ENCODE data around the gene WSCD2.
A peak's percentile ranks its signal among the peaks of the same experiment; 100 is the strongest.
"Not testable (repeated sequence)": the region's sequence is repeated elsewhere in the genome, so short reads cannot be mapped to it uniquely, and the experiment has no call there.

The WSCD2 gene

DNA sequence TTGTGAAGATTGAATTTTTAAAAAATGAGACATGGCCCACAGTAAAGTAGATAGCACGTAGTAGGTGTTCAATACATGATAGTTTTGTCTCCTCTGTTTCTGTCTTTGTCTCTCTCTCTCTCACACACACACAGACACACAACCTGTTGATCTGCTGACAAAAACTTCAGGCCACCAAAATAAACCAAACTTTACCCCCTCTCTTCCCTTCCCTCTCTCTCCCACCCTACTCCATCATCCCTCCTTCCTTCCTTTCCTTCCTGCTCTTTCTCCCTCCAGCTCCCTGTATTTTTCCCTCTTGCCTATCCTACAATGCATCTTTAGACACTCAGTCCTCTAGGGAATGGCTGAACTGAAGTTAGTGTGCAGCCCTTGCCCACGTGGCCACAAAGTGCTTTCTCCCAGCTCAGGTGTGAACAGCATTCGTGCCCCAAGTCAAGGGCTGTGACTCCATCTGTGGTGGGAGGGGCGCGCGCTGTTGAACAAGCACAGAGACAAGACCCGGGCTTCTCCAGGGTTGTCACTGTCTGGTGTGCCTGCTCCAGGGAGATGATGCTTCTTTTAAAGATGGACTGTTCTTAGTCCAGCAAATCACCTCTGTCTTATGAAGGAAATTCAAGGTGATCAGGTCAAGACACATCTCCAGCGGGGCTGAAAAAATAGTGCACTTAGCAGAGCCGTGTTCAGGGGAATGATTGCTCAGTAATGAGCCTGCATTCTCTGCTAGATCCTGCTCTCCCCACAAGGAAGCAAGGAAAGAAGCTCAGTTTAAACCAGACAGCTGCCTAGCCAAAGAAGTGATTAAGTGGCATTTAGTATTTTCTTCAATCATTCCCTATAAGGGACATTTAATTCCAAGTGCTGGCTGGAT, 75.3 kb downstream of the WSCD2 start:
- DNase-seq: no peak

DNA sequence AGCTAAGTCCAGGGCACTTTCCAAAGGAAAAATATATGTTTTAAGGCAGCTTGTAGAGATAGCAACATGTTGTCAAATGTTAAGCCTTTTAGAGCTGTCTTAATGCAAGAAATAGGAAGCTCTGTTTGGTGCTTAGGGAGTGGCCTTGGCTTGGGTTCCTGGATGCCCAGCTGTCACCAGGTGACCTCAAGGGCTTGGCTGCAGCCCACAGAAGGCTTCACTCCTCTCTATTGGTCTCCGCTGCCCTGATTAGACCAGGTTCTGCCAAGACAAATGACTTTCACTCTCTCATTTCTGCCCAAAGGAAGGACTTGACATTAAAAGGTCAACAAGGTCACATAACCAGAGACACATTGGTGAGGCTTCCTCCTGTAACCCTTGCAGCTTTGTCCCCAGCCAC, 76.8 kb downstream of the WSCD2 start:
- DNase-seq: no peak

DNA sequence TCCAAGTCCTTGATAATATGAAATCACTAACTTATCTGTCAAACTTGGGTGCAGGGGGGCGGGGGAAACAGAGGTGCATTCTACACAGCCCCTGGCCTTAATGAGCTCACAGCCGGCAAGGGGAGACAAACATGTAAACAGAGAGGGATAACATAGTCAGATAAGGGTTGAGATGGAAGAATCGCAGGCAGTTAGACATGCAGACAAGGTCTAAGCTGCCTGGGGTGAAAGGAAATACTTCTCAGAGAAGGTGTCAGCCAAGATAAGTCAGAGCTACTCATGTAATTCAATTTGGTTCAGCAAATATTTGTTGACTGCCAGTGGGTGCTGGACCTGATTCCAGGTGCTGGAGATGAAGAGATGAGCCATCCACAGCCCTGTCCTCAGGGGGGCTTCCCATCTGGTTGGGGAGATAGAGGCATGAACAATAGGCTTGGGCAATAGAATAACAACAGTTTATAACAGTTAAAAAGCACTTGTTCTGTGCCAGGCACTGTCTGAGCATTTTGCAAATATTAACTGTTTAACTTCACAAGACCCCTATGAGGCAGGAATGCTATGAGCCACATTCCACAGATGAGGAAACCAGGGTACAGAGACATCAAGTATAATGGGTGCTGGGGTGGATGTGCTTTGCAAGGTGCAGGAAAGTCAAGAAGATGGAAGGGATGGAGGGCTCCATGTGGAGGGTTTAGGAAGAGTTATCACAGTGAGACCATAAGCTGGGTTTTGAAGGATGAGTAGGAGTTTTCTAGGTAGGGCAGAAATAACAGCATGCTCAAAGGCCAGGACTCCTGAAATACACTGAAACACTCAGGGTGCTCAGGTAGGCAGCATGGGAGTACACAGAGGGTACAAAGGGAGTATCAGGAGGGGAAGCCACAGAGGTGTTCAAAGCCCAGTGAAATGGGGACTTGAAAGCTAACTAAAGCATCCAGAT, 79.0 kb downstream of the WSCD2 start:
- DNase-seq: no peak

DNA sequence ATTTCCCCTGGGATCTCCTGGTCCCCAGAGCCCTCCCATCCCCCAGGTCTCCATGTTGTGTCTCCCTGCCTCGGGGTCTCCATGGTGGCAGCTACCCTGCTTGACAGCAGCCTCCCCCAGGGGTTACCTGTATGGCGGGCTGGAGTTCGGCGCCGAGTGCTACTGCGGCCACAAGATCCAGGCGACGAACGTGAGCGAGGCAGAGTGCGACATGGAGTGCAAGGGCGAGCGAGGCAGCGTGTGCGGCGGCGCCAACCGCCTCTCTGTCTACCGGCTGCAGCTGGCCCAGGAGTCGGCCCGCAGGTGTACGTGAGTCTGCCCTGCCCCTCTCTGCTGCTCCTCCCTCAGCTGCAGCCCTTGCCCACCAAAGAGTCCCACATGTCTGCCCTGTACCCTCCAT, 80.9 kb downstream of the WSCD2 start:
- DNase-seq: no peak

DNA sequence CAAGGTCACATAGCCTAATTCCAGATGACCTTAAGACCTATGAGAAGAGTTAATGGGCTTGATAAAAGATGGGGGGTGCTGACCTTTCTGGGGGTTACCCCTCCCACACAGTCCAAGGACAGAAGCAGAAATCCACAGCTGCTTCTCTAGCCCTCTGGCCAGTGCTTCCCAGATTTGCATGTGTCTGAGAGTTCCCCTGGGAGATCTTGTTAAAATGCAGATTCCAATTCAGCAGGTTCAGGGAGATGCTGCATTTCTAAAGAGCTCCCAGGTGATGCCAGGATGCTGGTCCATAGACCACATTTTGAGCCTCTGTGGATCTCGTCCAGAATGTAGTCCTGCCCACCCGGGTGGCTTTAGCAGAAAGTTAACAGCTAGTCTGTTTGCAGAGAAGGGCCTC, 82.1 kb downstream of the WSCD2 start:
- no peak for DNase-seq

DNA sequence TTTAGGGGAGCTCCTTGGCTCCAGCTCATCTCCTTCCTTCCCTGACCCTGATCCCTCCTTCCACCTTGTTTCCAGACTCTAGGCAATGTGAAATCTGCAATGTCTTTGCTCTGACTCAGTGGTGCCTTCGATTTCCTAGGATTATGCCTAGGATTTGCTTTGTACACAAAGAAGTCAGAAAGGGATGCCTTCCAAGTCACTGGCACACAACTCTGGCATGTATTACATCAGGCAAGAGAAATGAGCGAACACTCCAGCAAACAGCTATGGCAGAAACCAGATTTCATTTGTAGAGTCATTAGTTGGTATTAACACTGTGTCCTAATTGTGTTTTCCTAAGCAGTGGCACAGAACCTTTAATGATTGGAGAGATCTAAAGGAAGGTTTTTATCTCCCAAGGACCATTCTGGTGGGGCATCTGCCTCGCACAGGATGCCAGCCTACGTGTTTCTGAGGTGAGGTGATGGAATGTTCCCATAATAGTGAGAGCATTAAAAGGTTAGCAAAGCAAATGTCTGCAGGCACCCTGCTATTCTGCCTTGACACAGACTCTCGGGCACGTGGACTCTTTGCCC, 84.9 kb downstream of the WSCD2 start:
- DNase-seq: no peak

DNA sequence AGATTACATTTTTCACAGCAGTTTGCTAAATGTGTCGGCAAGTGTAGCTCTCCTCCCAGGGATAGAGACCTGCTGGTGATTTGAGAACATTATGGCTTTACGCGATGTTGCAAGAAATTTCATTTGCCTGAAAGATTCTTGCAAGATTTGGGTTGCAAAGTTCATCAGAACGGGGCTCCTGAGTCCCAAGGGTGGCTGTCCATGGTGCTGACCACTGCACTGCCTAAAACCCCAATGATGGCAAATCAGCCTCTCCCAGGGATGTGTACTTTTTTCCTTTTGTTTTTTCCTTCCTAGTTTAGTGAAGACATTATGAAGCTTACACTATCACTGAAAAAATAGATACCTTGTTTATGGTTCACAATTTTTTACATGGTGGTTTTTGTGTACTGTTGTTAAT, 85.4 kb downstream of the WSCD2 start:
- DNase-seq: peak in 1 of 2 donors; percentile 9

DNA sequence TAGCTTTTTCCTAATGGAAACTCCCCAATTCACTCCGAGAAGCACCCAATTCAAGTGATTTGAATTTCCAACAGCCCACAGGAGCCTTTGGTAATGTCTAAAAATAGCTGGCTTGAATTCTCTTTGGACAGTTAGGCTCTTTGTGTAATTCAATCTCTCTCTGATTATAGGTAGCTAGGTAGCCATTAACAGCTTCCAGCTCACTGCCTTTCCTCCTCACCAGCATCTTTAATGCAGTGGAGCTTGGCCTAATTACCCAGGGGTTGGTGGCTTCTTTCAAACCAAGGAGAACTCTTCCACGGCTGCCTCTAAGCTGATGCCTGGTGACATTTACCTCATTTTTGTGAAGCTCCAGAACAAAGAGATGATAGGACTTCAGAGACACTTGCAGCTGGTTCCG, 86.4 kb downstream of the WSCD2 start:
- no peak for DNase-seq

DNA sequence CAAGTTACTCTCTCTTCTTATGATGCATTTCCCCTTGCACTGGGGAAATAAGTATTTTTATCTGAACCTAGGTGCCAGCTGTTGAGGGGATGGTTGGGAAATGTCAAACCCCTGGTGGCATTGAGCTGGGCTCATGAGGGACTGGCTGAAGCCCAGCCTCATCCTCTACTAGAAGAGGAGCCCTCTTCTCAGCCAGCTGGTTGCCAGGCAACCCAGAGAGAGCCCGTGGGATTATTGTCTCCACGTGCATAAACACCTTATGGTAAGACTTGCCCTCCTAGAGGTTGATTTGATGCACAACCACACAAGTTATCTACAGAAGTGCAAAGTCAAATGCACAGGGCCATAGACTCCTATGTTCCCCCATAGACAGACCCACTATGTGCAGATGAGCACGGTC, 89.8 kb downstream of the WSCD2 start:
- no peak for DNase-seq

DNA sequence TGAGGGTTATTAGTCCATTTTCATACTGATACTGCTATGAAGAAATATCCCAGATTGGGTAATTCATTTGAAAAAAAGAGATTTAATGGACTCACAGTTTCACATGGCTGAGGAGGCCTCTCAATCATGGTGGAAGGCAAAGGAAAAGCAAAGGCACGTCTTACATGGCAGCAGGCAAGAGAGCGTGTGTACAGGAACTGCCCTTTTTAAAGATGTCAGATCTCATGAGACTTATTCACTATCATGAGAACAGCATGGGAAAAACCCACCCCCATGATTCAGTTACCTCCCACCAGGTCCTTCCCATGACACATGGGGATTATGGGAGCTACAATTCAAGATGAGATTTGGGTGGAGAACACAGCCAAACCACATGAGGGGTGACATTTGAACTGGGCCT, 96.0 kb downstream of the WSCD2 start:
- not testable (repeated sequence) for DNase-seq

DNA sequence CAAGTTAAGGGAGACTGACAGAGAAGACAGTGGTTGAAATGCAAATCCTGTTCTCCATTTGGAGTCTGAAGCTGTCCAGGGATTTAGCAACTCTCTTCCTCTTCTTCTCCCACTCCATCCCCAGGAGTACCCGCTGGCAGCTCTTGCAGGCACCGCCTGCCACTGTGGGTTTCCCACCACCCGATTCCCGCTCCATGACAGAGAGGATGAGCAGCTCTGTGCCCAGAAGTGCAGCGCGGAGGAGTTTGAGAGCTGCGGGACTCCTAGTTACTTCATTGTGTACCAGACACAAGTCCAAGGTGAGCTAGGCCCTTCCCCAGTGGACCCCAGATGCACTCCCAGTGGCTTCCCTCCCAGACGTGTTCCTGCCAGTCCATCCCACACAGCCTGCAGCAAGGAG, 97.8 kb downstream of the WSCD2 start:
- DNase-seq: no peak

DNA sequence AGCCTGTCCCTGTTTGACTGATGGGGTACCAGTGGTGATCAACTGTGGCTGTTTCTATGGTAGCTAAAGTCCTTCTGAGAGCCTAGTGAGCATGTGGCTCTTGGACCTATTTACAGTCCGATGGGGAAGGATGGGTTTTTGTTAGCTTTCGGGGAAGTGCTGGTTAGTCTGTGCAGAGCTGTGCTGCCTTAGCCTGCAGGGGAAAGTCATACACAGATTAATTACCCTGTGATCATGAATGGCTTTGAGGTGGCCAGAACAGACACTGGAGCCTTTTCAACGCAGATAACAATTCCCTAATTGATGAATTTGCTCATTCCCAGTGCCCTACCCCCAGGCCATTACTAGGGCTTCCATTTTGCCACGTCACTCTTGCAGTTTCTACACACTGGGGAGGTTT, 99.7 kb downstream of the WSCD2 start:
- no peak for DNase-seq

DNA sequence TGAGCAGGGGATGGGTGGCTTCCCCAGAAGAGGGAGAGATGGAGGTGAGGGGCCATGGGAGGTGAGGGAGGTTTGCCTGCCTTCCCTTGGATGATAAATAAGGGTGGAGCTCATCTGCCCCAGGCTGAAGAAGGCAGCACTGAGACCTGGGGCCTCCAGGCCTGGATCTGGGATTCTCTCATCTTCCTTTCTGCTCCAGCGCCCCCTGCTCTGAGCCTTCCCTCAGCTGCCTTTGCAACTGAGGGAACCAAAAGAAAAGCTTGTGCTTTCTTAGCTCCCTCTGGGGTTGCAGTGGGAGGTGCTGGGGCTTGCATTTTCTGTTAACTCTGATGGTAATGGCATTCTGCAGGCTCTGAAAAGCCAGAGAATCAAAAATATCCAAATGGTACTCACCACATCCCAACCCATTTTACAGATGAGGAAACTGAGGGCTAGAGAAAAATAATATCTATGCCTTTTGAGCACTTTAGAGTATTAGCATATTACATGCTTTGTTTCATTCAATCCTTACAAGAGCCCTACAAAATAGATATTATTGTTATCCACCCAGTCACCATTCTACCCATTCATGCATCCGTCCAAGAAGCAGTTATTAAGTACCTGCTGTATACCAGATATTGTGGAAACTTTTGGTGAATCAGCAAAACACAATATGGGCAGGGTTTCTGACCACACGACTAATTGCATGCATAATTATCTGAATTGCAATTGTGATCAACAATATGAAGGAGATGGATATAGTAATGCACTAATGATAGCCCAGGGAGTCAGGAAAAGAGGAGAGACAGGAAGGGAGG, 102.2 kb downstream of the WSCD2 start:
- no peak for DNase-seq

DNA sequence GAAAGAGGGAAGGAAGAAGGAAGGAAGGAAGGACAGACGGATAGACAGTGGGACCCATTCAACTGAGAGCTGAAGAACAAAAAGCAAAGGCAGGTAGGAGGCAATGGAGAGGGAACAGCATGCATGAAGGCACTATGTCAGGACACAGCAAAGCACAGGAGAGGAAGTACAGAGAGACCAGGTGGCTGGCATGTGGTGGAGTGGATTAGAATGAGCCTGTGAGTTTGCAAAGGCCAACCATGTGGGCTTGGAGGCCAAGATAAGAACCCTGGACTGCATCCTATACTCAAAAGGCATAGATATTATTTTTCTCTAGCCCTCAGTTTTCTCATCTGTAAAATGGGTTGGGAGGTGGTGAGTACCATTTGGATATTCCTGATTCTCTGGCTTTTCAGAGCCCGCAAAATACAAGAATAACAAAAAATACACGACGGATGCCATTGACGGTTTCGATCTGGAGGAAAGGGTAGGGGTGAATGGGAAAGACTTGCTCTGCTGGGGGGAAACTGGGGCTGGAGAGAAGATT, 102.9 kb downstream of the WSCD2 start:
- no peak for DNase-seq

DNA sequence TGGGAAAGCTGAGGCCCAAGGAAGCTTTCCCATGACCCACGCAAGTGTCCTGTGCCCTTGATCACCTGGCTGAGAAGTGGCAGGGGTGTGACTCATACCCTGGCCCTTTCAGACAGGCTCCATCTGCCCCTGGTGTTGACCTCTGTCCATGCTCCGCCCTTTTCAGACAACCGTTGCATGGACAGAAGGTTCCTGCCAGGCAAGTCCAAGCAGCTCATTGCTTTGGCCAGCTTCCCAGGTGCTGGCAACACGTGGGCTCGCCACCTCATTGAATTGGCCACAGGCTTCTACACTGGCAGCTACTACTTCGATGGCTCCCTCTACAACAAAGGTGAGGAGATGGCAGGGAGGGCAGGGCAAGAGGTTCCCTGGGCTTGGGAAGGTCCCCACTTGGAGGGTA, 103.5 kb downstream of the WSCD2 start:
- no peak for DNase-seq

DNA sequence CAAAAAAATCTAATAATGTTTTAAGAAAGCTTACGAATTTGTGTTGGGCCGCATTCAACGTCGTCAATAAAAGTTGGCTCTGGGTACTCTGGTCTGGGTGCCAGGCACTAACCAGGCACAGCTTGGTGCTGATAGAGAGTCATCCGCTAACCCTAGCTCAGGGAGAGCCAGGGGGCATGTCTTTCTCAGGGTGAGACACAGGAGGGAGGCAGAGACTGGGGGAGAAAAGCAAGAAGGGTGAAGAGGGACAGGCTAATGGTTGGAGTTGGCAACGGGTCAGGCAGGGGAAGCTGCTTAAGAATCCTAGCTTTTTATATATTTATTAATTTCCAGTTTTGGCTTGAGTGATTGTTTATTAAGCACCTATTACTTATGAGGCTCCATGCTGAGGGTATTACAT, 105.1 kb downstream of the WSCD2 start:
- peak; percentile 24 to 37 for DNase-seq

DNA sequence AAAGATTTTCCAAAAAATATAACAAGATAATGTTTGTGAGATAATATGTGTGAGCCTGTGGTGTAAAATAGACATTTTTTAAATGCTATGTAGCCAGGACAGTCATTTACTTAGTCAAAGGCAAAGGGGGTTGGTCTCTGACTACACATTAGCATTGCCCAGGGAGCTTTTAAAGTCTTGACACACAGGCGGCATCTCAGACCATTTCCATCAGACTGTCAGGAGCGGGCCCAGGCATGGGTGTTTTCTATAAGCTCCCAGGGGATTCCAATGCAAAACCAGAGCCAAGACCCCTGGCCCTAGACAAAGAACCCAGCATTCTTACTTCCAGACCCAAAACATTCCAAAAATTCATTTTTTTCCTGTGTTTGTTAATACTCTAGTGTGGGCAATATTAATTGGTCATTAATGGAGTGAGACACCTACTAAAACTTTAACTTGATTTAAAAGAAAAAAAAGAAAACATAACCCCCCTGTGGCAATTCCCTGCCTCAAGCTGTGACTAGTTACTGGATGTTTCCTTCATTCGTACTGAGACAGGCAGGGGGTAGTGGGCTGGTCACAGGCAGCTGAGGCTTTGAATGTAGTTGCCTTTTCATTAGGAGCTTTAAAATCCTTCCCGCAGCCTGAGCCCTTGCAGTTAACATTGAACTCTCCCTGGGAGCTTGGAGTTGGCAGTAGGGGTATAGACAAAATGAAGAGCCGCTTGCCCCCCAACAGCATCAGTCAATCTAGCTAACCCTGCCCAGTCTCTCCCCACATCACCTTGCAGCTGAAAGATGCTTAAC, 106.3 kb downstream of the WSCD2 start:
- no peak for DNase-seq

DNA sequence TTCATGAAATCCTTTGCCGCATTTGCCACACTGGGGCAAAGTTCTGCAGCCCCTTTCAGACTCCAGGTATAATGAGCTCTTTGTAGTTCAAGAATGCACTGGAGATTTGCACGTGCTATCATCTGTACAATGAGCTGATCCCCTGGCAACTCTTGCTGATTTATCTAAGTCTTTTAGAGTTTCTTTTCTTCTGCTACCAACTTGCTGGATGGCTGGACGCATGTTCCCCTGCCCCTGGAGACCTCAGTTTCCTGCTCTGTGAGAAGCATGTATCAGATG, 106.8 kb downstream of the WSCD2 start:
- no peak for DNase-seq

DNA sequence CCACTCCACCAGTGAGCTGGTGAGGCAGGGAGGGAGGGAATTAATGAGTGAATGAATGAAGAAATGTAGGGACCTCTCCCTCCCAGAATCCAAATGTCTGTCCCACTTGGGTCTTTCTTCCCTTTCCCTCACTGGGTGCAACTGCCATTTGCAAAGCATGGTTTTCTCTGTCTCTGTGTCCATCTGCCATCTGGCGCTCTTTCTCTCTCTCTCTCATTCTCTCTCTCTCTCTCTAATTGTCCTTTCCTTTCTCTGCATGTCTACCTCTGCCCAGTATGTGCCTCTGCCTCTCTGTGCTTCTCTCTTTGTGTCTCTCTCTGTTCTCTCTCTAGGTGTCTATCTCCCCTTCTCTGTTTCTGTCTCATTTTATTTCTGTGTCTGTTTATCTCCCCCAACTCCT, 107.3 kb downstream of the WSCD2 start:
- no peak for DNase-seq

DNA sequence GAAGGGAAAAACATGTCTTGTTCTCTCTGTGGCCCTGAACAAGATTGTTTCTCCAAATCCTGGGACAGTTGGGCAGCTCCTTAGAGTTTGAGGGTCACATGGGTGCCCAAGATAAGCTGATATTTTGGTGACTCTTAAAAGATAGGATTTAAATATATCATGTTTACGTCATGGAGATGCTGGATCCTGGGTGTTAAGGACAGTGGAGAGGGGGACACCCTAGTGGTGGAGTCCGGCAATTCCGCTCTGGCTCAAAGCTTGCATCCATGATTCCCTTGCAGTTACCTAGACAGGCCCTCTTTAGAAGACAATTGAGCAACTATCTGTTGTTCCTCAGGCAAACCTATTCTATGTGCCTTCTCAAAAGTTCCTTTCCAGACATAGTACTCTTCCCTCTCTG, 108.2 kb downstream of the WSCD2 start:
- DNase-seq: no peak

DNA sequence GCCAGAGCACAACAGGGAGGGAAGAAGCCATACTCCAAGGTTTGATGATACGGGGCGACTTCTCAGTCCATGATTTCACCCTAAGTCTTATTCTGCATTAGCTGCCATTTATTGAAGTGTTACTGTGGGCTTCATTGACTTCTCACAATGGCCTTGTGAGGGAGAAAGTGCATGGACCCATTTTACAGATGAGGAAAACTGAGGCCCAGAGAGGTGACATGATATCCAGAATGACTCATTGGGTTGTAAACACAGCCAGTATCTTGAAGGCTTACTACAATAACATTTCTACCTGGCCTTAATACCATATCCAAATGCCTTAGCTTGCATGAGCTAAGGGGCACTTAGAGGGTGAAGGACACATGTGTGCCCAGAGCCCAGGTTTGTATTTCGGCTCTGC, 109.4 kb downstream of the WSCD2 start:
- no peak for DNase-seq

DNA sequence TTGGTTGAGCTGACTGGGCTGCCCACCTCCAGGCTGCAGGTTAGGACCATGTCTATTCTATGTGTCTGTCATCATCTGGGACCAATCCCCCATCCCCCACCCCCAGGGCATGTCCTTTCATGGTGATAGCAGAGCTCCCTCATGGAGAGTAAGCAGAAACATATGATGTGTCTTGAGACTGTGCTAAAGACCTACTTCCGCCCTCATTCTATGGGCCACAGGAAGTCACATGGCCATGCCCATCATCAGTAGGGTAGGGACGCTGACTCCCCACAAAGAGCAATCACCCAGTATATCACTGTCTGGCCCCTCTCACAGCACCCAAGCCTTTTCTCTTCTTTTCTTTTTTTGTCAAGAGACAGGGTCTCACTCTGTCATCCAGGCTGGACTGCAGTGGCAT, 110.3 kb downstream of the WSCD2 start:
- DNase-seq: no peak

Measured in CD4-positive, alpha-beta T cell treated with Interferon alpha-2 for 1 hour (primary cell).